Ascending aorta (tissue), 2 donors: ENCODE measurements around the gene MAN1C1. TPM values are rescaled to one million over a fixed set of nuclear protein-coding genes. Genes with fewer than 3 reads are reported as not detected.
A peak's percentile ranks its signal among the peaks of the same experiment; 100 is the strongest.

Experiments used
- DNase-seq, 2 donors: peaks; one replicate each; pipeline ENCODE4 v3.0.0-alpha.2; 2019; ENCODE audit warnings: low spot score in 2 of 2
- H3K27ac ChIP-seq, 2 donors: fragments of 200-600 bp; sonication (generic); one replicate each; pipeline ENCODE4 v1.5.1; 2016 to 2017; ENCODE audit warnings: mild to moderate bottlenecking in 1 of 2
- H3K27me3 ChIP-seq: fragments of 200-600 bp; sonication (generic); one replicate; pipeline ENCODE4 v1.5.1; 2017
- H3K36me3 ChIP-seq, 2 donors: fragments of 200-600 bp; sonication (generic); one replicate each; pipeline ENCODE4 v1.5.1; 2016
- H3K4me1 ChIP-seq, 2 donors: fragments of 200-600 bp; sonication (generic); one replicate each; pipeline ENCODE4 v1.5.1; 2016 to 2017; ENCODE audit warnings: mild to moderate bottlenecking in 1 of 2
- H3K4me3 ChIP-seq, 2 donors: fragments of 200-600 bp; sonication (generic); one replicate each; pipeline ENCODE4 v1.5.1; 2016 to 2017; ENCODE audit warnings: mild to moderate bottlenecking in 1 of 2
- H3K9me3 ChIP-seq, 2 donors: fragments of 200-600 bp; sonication (generic); one replicate each; pipeline ENCODE4 v1.5.1; 2016
- intact Hi-C: fragments of 100-400 bp; cut with DNase I; formaldehyde crosslinking; loops from one replicate; pipeline ENCODE4 v1.15.1; 2023
- total RNA-seq: library from RNA; depleted of rRNA; stranded (reverse); fragments of >200 nt; gene quantifications from one replicate; pipeline ENCODE4 v1.1.0, GENCODE V29; 2016
- TF ChIP-seq, protein P1 (sequence below), 3 experiments: fragments of 200-600 bp in 2 of 3; fragments of 450-650 bp in 1 of 3; sonication (generic) in 2 of 3; IDR thresholded peaks; one replicate each; pipeline ENCODE4 v1.5.1; 2016 to 2019; ENCODE audit warnings: antibody characterized with exemption in 3 of 3, mild to moderate bottlenecking in 1 of 3, moderate library complexity in 1 of 3

MAN1C1 gene
- total RNA-seq, 1 donor from 2014 or later, result 14.3 TPM

DNA sequence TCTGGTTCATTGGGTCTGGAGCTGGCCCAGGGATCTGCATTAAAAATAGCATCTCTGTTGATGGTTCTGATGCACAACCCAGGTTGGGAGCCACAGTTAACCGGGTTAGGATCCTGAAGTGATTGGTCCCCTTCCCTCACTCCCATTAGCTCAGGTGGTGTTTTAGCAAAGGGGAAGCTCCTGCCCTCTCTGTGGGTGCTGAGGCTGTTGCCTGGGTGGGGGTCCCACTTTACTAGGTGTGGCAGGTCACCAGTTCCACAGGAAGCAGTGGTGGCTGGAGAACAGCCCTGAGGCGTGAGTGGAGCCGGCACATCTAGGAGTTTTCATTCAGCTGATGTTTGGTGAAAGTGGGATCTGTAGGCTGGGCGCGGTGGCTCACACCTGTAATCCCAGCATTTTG, 86.5 kb downstream of the MAN1C1 start:
- H3K9me3 ChIP-seq, result no peaks in the 10 kb centered on the region
- H3K27ac ChIP-seq, result no peak overlapping the region
- H3K4me1 ChIP-seq, result peaks cover 2 to 23% of the 10 kb centered on the region in 2 donors
- TF ChIP-seq, protein P1, sequence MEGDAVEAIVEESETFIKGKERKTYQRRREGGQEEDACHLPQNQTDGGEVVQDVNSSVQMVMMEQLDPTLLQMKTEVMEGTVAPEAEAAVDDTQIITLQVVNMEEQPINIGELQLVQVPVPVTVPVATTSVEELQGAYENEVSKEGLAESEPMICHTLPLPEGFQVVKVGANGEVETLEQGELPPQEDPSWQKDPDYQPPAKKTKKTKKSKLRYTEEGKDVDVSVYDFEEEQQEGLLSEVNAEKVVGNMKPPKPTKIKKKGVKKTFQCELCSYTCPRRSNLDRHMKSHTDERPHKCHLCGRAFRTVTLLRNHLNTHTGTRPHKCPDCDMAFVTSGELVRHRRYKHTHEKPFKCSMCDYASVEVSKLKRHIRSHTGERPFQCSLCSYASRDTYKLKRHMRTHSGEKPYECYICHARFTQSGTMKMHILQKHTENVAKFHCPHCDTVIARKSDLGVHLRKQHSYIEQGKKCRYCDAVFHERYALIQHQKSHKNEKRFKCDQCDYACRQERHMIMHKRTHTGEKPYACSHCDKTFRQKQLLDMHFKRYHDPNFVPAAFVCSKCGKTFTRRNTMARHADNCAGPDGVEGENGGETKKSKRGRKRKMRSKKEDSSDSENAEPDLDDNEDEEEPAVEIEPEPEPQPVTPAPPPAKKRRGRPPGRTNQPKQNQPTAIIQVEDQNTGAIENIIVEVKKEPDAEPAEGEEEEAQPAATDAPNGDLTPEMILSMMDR (IDR thresholded peaks at IDR 0.05), result no peak
- H3K36me3 ChIP-seq, result no peaks in the 10 kb centered on the region
- H3K4me3 ChIP-seq, result no peak overlapping the region
- no peaks in the 10 kb centered on the region for H3K27me3 ChIP-seq
- DNase-seq, result no peak
- intact Hi-C loops, result no loop called here

DNA sequence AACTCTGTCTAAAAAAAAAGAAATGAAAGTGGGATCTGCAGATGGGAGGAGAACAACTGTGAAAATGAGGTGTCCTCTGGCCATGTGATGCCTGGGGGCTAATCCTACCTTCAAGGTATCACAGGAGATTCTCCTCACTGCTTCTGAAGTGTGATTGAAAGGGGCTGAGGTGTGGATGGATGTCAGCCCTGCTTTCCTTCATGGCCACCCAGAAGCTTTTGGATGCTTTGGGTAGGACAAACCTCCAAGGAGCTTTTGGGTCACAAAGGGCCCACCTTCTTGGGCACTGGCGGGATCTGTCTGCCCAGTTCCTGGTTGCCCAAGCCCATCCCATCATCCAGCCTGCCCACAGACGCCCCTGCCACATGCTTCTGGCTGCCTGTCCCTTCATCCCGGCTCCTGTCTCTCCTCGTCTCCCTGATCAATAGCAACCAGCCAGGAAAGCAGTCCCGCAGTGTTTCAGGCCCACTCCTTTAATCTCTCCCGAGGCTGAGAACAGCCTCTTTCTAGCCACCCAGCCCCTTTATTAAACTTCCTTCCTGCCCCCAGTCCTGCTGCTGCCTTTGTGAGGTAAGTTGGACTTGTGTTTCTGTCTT, 87.2 kb downstream of the MAN1C1 start:
- intact Hi-C loops, result no loop called here
- TF ChIP-seq, protein P1 (IDR thresholded peaks at IDR 0.05), result no peak
- Histone ChIP-seq H3K4me1 (peaks cover 0 to 23% of the 10 kb centered on the region in 2 donors), H3K9me3 (no peaks in the 10 kb centered on the region), H3K4me3 (no peak overlapping the region), H3K27me3 (no peaks in the 10 kb centered on the region), H3K36me3 (no peaks in the 10 kb centered on the region), H3K27ac (no peak overlapping the region)
- no peak for DNase-seq

- no peak overlapping the region for H3K4me3 ChIP-seq
- no peak overlapping the region for H3K27ac ChIP-seq
- intact Hi-C loops, result no loop called here
- DNase-seq, result peak in 1 of 2 donors; percentile 40
- H3K9me3 ChIP-seq, result no peaks in the 10 kb centered on the region
- no peaks in the 10 kb centered on the region for H3K36me3 ChIP-seq
- no peaks in the 10 kb centered on the region for H3K27me3 ChIP-seq
- TF ChIP-seq, protein P1 (IDR thresholded peaks at IDR 0.05), result no peak
- H3K4me1 ChIP-seq, result peaks cover 0 to 23% of the 10 kb centered on the region in 2 donors
These were observed 87.7 kb downstream of the MAN1C1 start for GRCh38 chr1:25704267-25704691.

DNA sequence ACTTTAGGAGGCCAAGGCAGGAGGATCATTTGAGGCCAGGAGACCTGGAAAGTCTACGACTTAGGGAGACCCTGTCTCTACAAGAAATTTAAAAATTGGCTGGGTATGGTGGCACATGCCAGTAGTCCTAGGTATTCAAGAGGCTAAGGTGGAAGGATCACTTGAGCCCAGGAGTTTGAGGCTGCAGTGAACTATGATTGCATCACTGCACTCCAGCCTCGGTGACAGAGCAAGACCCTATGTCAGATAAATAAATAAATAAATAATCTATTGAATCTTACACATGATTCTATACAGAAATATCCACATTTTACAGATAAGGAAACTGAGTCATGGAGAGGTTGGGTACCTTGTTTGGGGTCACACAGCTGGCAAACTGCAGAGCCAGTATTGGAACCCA, 89.1 kb downstream of the MAN1C1 start:
- intact Hi-C loops, result no loop called here
- DNase-seq, result no peak

GRCh38 chr1:25706146-25707089, 89.8 kb downstream of the MAN1C1 start:
- intact Hi-C loops, result no loop called here
- H3K27ac ChIP-seq, result no peak overlapping the region
- H3K36me3 ChIP-seq, result no peaks in the 10 kb centered on the region
- H3K4me3 ChIP-seq, result no peak overlapping the region
- no peak for DNase-seq
- H3K27me3 ChIP-seq, result no peaks in the 10 kb centered on the region
- H3K9me3 ChIP-seq, result no peaks in the 10 kb centered on the region
- H3K4me1 ChIP-seq, result peaks cover 0 to 3% of the 10 kb centered on the region in 2 donors
- TF ChIP-seq, protein P1 (IDR thresholded peaks at IDR 0.05), result no peak

More for the DNA sequence above, 89.1 kb downstream of the MAN1C1 start:
- TF ChIP-seq, protein P1 (IDR thresholded peaks at IDR 0.05), result no peak
- Histone ChIP-seq H3K4me1 (peaks cover 0 to 10% of the 10 kb centered on the region in 2 donors), H3K27ac (no peak overlapping the region), H3K4me3 (no peak overlapping the region), H3K27me3 (no peaks in the 10 kb centered on the region), H3K9me3 (no peaks in the 10 kb centered on the region), H3K36me3 (no peaks in the 10 kb centered on the region)
